Measurements from ENCODE around the gene IL12RB1. TPM values are rescaled to one million over a fixed set of nuclear protein-coding genes. Genes with fewer than 3 reads are reported as not detected.
A peak's percentile ranks its signal among the peaks of the same experiment; 100 is the strongest.

Gene IL12RB1
- total RNA-seq, 2 donors from 2014 or later = 1.0 TPM; not detected in 1

DNA sequence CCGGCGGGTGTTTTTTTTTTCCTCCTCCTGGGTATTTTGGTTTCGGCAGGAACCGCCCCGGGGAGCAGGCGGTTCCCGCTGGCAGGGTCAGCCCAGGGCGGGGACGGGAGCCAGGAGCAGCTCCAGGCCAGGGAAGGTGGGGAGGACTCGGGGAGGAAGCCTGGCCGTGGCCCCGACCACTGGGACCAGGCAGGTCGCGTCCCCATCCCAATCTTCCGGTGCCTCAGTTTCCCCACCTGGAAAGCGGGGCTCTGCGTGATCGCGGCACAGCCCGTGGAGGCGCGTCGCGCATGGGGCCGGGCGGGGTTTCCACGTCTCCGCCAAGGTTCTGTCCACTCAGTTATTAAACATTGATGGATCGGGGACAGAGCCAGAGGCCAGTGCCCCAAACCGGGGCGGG lies 34.8 kb downstream of the IL12RB1 start:
- WGBS, 2 donors = 7 to 8% methylated on average over 6 to 30 of the region's 31 CpGs
- DNase-seq (peak; percentile 29 to 59 (median 46)), ATAC-seq (peak; percentile 64)
- peak overlapping the region; percentile 52 to 79 (median 68) for H3K27ac ChIP-seq
- H3K36me3 ChIP-seq (replicated peaks in 1 of 2; ENCODE audit: insufficient read depth in 1 of 2, low read depth in 2 of 2) = no peaks in the 10 kb centered on the region
- TF ChIP-seq POLR2A (IDR thresholded peaks at IDR 0.05) = no peak
- TF ChIP-seq, protein P1, sequence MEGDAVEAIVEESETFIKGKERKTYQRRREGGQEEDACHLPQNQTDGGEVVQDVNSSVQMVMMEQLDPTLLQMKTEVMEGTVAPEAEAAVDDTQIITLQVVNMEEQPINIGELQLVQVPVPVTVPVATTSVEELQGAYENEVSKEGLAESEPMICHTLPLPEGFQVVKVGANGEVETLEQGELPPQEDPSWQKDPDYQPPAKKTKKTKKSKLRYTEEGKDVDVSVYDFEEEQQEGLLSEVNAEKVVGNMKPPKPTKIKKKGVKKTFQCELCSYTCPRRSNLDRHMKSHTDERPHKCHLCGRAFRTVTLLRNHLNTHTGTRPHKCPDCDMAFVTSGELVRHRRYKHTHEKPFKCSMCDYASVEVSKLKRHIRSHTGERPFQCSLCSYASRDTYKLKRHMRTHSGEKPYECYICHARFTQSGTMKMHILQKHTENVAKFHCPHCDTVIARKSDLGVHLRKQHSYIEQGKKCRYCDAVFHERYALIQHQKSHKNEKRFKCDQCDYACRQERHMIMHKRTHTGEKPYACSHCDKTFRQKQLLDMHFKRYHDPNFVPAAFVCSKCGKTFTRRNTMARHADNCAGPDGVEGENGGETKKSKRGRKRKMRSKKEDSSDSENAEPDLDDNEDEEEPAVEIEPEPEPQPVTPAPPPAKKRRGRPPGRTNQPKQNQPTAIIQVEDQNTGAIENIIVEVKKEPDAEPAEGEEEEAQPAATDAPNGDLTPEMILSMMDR (IDR thresholded peaks at IDR 0.05) = no peak
- H3K4me1 ChIP-seq = peaks cover 18% of the 10 kb centered on the region
- no peaks in the 10 kb centered on the region for H3K27me3 ChIP-seq
- no peak overlapping the region for H3K4me3 ChIP-seq
- intact Hi-C loops (cut with DNase I) = no loop called here
- H3K9me3 ChIP-seq = no peaks in the 10 kb centered on the region

DNA sequence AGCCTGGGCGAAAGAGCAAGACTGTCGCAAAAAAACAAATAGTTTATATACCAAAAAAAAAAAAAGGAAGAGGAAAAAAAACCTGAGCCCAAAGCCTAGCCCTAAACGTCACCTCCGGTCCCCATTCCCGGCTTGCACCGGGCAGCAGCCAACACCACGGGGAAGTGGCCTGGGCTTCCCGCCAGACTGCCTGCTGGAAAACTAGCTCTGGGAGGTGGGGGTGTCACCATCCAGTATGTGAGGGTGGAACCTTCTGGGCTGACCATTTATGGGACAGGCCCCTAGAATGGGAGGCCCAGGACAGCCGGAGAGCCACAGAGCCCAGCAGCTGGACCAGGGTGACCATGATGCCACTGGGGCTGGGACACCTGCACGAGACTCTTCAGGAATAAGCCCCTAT lies 37.3 kb downstream of the IL12RB1 start:
- TF ChIP-seq POLR2A (IDR thresholded peaks at IDR 0.05) = peak in 1 of 3 donors; percentile 34
- TF ChIP-seq, protein P1 (IDR thresholded peaks at IDR 0.05) = no peak
- Histone ChIP-seq H3K9me3 (no peaks in the 10 kb centered on the region), H3K36me3 (replicated peaks in 1 of 2; ENCODE audit: insufficient read depth in 1 of 2, low read depth in 2 of 2) (no peaks in the 10 kb centered on the region), H3K27ac (peak overlapping the region; percentile 34 to 76 (median 50)), H3K4me3 (no peak overlapping the region), H3K27me3 (no peaks in the 10 kb centered on the region), H3K4me1 (peaks cover 38% of the 10 kb centered on the region)
- WGBS, 2 donors = 30 to 40% methylated on average over 10 of the region's 10 CpGs
- ATAC-seq = peak; percentile 70
- peak; percentile 75 to 87 (median 84) for DNase-seq
- intact Hi-C loops (cut with DNase I) = no loop called here

DNA sequence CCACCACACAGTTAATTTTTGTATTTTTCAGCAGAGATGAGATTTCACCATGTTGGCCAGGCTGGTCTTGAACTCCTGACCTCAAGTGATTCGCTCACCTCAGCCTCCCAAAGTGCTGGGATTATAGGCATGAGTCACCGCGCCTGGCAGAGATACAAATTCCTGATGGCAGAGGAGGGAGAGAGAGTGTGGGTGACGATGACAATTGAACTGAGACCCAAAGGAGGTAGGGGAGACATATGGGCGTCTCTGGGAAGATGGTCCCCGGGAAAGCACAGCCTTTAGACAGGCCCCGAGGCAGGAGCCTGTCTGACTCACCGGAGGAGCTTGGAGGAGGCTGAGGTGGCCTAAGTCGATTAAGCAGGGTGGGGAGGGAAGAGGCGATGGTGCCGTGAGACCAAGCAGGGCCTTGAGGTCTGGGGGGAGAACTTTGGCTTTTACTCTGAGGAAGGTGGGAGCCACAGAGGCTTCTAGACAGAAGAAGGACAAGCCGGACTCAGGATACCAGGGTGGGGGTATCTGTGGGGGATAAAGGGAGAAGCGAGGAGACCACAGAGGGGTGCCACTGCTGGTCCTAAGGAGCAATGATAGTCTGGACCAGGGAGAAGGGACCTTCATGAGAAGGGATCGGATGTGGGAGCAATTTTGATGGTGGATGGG lies 40.5 kb downstream of the IL12RB1 start:
- intact Hi-C loops (cut with DNase I) = no loop called here
- DNase-seq = peak in 3 of 4 donors; percentile 32 to 43 (median 43)
- WGBS, 2 donors = 69 to 75% methylated on average over 10 to 14 of the region's 14 CpGs
- Histone ChIP-seq H3K27ac (peak overlapping the region in 2 of 4 donors; percentile 75 to 78), H3K9me3 (no peaks in the 10 kb centered on the region), H3K4me1 (peaks cover 39% of the 10 kb centered on the region), H3K27me3 (no peaks in the 10 kb centered on the region), H3K4me3 (no peak overlapping the region), H3K36me3 (replicated peaks in 1 of 2; ENCODE audit: insufficient read depth in 1 of 2, low read depth in 2 of 2) (no peaks in the 10 kb centered on the region)
- TF ChIP-seq, protein P1 (IDR thresholded peaks at IDR 0.05) = no peak
- TF ChIP-seq POLR2A (IDR thresholded peaks at IDR 0.05) = no peak
- ATAC-seq = no peak

DNA sequence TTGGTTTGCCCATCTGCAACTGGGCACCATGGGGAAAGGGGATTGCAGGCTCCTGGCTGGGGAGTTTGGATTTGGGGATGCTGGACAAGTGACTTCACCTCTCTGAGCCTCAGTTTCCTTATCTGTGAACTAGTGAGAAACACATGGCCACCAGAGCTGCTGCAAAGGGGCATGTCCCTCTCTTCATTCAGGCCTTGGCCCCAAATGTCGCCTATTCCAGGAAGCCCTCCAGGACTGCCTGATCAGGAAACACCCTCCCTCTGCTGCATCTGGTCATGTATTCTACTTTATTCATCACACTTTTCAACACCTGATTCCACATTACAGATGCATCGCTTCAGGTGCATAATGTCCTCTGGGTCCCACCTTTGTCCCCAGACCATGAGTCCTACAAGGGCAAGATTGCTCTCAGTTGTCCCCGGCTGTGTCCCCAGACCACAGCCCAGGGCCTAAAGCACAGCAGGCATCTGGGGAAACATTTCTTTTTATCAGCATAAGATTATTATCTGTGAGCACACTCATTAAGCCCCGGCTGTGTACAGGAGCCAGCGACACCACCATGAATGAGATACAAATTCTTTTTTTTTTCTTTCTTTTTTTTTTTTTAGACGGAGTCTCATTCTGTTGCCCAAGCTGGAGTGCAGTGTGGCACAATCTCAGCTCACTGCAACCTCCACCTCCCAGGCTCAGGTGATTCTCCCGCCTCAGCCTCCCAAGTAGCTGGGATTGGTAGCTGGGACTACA lies 41.3 kb downstream of the IL12RB1 start:
- intact Hi-C loops (cut with DNase I) = no loop called here
- Histone ChIP-seq H3K27me3 (no peaks in the 10 kb centered on the region), H3K4me3 (no peak overlapping the region), H3K27ac (peak overlapping the region; percentile 69 to 78 (median 76)), H3K36me3 (replicated peaks in 1 of 2; ENCODE audit: insufficient read depth in 1 of 2, low read depth in 2 of 2) (no peaks in the 10 kb centered on the region), H3K4me1 (peaks cover 39% of the 10 kb centered on the region), H3K9me3 (no peaks in the 10 kb centered on the region)
- WGBS, 2 donors = 62 to 69% methylated on average over 7 of the region's 7 CpGs
- ATAC-seq = no peak
- TF ChIP-seq, protein P1 (IDR thresholded peaks at IDR 0.05) = no peak
- peak in 2 of 3 donors; percentile 20 to 38 for TF ChIP-seq POLR2A (IDR thresholded peaks at IDR 0.05)
- DNase-seq = no peak
